GM21619 (cell line): Measurements from ENCODE around the gene SLC50A1.
"Not testable (repeated sequence)": the region's sequence is repeated elsewhere in the genome, so short reads cannot be mapped to it uniquely, and the experiment has no call there.

Experiments used
- ATAC-seq: cut with Tn5 transposase; IDR thresholded peaks from one replicate; pipeline ENCODE4 v1.9.1; 2021; ENCODE audit not compliant: unreplicated experiment

SLC50A1 gene

DNA sequence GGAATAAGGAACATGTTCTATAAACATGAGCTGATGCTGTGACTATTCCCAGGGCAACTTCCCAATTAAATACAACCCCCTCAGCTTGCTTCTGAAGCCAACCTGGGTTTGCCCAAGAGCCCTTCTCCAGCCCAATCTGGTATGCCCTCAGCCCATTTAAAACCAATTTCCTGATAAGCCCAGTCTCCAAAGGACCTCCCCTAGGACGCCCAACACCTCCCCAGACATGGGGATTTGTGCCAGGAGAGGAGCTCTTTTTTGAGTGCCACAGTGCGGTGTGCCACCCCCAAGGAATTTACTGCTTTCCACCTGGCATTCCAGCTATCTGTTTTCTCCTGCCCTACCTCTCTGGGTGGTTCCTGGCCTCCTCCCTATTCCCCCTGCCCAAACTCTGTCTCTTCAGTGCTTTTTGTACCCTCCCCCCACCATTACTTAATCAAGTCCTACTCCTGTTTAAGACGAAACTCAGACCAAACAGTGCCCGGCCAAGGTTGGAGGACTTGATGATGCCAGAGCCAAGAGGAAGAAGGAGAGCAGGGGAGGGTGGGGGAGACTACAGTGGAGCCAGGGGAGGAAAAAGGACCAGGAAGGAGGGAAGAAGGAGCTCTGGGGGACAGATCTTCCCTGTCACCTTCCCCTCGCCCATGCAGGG, 19.4 kb upstream of the SLC50A1 start:
- no peak for ATAC-seq

- ATAC-seq: no peak
Observed at GRCh38 chr1:155117610-155118009, 18.0 kb upstream of the SLC50A1 start.

DNA sequence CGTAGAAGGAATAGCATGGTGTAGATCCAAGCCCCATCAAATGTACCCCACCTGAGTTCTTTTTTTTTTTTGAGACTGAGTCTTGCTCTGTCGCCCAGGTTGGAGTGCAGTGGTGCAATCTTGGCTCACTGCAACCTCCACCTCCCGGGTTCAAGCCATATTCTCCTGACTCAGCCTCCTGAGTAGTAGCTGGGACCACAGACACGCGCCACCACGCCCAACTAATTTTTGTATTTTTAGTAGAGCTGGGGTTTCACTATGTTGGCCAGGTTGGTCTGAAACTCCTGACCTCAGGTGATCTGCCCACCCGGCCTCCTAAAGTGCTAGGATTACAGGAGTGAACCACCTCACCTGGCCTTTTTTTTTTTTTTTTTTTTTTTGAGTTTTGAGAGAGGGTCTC, 17.6 kb upstream of the SLC50A1 start:
- ATAC-seq: not testable (repeated sequence)

- no peak for ATAC-seq
Observed at GRCh38 chr1:155120253-155120652, 15.4 kb upstream of the SLC50A1 start.

GRCh38 chr1:155121249-155121648, 14.4 kb upstream of the SLC50A1 start:
- no peak for ATAC-seq

GRCh38 chr1:155122308-155122707, 13.3 kb upstream of the SLC50A1 start:
- no peak for ATAC-seq

GRCh38 chr1:155123801-155124200, 11.9 kb upstream of the SLC50A1 start:
- ATAC-seq: no peak

DNA sequence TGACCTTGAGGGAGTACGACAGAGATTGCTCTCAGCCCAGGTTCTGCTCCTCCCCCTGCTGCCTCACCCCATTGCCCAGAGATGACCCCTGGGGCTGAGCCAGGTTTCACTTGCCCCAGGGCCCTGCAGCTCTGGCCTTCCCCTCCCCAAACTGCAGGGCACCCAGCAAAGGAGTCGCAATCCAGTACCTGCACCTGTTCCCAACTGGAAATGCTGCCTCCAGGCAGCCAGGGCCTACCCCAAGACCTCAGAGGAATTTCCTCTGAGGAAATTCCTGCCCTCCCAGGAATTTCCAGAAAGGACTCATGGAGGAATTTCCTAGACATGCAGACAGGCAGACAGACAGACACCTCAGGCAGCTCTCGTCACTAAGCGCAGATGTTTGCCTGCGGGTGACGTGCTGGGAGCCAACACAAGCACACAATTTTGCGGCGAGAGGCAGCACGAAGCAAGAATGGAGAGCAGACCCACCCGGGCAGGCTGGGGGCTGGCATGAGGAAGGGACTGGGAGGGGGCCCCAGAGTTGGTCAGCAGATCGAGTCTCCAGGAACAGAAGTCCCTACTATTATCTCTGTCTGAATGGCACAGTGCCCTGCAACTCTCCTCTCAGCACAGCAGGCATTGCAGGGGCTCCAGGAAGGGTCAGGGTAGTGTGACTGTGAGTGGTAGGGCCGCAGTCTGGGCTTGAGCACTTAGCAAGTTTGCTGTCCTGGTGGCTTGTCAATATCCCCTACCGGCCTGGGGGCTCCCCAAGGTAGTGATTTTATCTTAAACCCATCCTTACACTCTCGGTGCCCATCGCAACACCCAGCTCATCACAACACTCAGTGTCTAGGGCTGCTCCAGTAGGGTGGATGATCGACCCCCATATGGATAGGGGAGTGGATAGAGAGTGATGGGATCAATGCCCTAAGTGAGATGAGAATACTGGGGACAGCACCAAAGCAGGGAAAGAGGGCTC, 10.9 kb upstream of the SLC50A1 start:
- ATAC-seq: no peak

DNA sequence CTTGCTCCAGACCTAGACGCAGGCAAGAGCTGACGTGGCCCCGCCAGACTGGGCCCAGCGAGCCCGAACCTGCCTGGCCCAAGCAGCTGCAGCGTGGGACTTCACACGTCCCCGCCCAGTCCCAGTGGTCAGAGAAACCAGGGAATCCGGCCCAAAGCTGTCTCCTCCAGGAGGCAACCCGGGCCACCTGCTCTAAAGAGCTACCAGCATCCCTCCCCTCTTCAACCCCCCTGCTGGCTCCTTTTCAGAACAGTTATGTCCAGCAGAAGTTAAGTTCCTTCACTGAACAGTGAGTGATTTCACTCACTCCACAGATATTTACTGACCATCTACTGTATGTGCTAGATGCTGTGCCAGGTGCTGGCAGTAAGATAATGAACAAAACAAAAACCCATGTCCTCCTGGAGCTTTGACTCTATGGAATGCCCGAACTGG, 10.1 kb upstream of the SLC50A1 start:
- ATAC-seq: no peak

DNA sequence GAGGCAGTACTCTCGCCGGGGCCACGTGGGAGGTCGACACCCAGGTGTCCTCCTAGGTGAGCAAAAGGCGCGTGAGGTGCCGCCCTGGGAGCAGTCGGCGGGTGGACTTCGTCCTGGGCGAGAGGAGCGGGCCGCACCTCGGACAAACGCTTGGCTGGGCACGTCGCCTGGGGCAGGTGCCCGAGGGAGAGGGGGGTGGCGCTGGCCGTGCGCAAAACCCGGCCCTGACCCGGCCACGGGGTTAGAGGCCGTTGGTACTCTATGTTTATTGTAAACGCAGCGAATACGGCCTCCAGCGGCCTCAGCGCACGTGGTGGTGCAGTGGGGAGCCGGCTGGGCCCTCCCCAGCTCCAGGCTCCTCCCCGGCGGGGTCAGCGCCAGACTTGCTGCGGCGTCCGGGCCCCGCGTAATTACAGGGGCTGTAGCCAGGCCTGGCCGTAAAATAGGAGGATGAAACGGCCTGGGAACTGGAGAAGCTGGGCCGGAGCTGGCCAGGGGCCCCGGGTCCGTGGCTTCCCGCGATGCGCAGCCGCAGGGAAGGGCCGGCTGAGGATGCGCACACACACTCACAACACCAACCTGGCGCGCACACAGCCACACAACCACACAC, 9.6 kb upstream of the SLC50A1 start:
- no peak for ATAC-seq

DNA sequence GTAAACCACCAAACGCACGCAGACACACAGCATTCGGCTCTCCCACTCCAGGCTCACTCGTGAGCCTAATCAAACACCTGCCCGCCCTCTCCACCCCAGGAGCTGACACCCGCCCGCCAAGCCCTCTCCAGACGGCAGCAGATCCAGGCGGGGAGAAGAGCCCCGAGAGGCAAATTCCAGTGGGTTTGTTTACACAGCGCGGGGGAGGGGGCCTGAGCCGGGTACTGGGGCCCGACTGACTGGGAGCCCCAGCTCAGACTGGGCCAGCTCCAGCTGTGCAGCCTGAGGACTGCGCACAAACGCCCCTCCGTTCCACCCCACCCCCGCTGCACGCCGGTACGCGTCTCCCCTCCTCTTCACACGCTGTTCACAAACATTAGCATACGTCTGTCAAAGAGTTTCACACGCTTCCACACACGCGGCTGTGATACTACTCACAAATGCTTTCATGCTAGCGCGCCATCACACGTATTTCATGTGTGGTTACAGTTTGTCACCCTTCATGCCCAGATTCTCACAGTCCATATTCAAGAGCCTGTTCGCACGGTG, 9.0 kb upstream of the SLC50A1 start:
- no peak for ATAC-seq

DNA sequence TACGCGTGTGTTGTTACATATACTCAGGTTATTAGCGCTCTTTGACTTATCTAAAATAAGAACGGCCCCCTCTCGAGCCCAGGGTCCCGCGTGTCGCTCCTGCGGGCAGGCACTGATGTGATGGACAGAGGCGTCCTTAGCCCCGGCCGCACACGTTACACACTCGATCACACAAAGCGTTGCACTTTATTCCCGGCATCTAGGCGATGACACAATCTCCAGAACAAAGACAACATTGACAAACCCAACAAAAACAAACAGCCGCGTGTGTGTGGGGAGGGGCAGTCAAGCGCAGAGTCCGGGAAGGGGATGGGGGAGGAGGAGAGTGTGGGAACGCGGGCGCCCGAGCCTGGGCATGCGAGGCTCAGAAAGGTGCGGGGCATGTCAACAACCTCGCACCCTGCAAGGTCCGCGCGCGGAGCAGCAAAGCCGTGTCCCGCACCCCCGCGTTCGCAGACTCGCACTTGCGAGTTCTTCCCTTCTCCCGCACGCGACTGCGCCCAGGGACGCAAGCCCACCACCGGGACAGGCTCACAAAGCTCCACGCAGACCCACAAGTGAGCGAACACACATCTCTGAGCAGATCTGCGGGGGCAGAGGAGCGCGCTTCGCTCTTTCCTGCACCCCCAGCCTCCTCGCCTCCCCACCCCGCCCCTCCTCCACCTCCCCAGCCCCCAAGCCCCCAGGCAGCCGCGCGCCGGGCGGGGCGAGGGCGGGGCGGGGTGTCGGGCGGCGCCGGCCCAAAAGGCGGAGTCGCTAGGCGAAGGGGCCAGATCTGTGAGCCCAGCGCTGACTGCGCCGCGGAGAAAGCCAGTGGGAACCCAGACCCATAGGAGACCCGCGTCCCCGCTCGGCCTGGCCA, 8.3 kb upstream of the SLC50A1 start, which contains the start of gene EFNA1:
EFNA1 (plus strand) TSS at position 772 of the 862 bp plus-strand sequence. CDS start 102 bp downstream, outside the sequence.
- no peak for ATAC-seq

DNA sequence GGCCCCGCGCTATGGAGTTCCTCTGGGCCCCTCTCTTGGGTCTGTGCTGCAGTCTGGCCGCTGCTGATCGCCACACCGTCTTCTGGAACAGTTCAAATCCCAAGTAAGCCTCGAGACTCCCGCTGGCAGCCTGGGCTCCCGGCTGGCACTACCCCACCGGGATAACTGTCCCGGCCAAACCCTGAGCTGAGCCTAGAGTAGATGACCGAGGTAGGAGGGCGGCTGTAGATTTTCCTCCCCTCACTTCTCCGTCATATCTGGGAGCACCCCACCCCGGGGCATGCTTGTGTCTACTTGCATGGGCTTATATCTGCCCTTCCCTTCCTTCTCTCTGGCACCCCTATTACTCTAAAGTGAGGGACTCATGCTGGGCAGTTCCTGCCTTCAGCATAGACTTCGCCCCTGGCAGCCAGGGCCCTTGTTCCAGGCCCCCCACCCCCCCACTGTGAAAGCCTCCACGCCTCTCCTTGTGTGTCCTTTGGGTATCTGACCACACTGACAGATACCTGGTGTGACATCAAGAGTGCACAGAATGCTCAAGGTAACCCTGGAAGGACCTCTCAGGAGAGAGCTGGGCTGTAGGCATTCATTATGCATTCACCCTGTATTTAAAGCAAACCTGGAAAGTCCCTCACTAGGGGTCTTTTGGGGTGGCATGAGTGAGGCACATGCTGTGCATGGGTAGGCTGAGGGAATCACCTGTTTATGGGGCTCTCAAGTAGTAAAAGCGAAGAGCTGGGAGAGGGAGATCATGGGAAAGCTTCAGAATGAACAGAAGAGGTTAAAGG, 7.5 kb upstream of the SLC50A1 start:
- no peak for ATAC-seq

DNA sequence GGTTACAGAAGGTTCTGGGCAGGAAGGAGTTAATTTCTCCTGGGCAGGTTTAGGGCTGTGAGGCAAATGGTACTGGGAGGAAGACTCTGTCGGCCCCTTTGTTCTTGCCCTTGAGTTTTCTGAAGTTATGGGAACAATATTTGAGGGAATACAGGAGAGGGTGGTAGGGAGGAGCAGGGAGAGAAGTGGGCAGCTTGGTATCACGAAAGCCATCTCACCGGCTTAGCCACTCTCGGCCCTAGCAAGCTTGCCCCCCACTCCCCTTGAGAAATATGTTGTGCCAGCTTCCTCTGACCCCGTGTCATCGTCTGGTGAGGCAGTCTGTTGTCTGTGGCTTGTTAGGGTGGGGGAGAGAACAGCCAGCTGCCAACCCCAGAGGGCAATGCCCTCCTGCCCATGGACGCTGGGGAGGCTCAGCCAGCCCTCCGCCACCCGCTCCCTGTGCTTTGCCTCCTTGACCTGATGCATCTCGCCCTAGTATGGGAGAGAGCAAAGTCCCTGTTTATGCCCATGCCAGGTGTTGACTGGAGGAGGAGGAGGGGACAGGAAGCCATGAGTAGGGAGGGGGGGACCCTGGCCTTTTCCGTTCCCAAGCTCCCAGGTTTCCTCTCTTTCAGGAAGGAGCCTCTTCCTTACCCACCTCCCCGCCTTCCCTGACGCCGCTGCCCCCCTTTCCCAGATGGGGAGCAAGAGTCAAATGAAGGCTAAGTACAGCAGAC, 6.7 kb upstream of the SLC50A1 start:
- no peak for ATAC-seq

DNA sequence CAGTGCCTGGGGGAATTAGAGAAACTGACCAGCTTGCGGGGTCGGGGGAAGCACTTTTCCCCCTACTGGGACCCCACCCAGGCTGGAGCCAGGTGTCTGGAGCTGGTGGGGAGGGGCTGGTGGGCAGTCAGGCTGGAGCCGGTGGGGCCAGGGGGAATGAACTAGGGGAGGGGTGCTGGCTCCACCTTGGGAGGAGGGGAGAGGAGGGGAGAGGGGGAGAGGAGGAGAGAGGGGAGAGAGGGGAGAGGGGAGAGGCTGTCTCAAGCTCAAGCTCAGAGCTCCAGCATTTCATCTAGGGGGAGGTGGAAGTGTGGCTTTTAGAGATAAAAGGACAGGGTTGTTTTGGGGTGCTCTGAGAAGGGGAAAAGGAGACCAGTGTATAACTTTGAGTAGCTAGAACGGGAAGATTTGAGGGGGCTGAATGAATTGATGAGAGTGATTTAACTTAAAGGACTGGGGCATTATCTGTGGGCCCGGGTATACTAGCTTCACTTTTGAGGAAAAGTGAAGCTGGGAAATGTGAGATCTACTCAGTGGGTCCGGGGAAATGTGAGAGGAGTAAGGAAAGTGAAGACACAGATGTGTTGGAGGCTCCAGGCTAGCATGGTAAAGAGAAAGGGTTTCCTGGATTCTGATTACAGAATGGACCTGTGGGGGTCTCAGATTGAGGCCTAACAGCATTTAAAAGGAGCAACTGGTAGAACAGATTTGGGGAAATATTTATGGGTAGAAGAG, 5.2 kb upstream of the SLC50A1 start:
- no peak for ATAC-seq

- ATAC-seq: no peak
Observed at GRCh38 chr1:155131285-155131684, 4.4 kb upstream of the SLC50A1 start.

DNA sequence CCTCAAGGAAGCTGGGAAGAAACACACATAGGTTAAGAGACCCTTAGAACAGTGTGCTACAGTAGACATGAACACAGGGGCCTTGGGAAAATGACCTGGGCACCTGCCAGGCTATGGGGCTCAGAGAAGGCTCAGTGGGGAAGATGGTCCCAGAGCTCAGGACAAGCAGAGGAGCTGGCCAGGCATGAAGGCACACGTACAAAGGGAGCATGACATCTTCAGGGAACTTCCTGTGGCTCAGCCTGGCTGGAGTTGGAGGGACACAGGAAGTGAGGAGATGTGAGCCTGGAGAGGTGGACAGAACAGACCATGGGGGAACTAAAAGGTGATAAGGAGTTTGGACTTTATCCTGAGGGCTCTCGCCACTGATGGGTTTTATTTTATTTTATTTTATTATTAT, 3.8 kb upstream of the SLC50A1 start:
- no peak for ATAC-seq

DNA sequence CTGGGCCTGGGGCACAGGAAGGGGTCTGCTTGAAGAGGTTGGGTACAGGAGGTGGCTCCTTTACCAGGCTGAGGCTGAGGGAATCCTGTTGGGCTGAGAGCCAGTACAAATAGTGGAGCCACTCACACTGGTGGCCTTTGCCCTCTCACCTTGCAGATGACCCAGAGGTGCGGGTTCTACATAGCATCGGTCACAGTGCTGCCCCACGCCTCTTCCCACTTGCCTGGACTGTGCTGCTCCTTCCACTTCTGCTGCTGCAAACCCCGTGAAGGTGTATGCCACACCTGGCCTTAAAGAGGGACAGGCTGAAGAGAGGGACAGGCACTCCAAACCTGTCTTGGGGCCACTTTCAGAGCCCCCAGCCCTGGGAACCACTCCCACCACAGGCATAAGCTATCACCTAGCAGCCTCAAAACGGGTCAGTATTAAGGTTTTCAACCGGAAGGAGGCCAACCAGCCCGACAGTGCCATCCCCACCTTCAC, 1.8 kb upstream of the SLC50A1 start:
- ATAC-seq: no peak
